Astrocyte (in vitro differentiated cells and primary cell): ENCODE data around the gene CDS2. TPM values are rescaled to one million over a fixed set of nuclear protein-coding genes. Genes with fewer than 3 reads are reported as not detected.

Experiments used
- DNase-seq: peaks from one replicate; pipeline ENCODE4 v3.0.0-alpha.2; 2010; ENCODE audit warnings: low read depth
- FAIRE-seq: peaks from 2 replicates; lab custom pipeline; 2011; peaks lifted over from hg19 to GRCh38; lab: Jason Lieb, UNC
- H2AFZ ChIP-seq: 2 replicates; pipeline ENCODE4 v1.6.0; 2012; ENCODE audit warnings: low read depth, low read length, inconsistent platforms
- H3K27ac ChIP-seq: 2 replicates; pipeline ENCODE4 v1.5.1; 2011; ENCODE audit warnings: low read depth, low read length, inconsistent platforms
- H3K27me3 ChIP-seq: 2 replicates; pipeline ENCODE4 v1.6.0; 2011; ENCODE audit warnings: low read length, inconsistent platforms; ENCODE audit not compliant: insufficient read depth
- H3K36me3 ChIP-seq: 2 replicates; pipeline ENCODE4 v1.5.1; 2011; ENCODE audit warnings: low read length, inconsistent platforms; ENCODE audit not compliant: insufficient read depth
- H3K4me1 ChIP-seq: 2 replicates; pipeline ENCODE4 v1.5.1; 2011; ENCODE audit warnings: low read length, inconsistent platforms; ENCODE audit not compliant: insufficient read depth
- H3K4me2 ChIP-seq: 2 replicates; pipeline ENCODE4 v1.6.0; 2012; ENCODE audit warnings: low read length, inconsistent platforms
- H3K4me3 ChIP-seq: 2 replicates; pipeline ENCODE4 v1.5.1; 2011; ENCODE audit warnings: low read depth, mild to moderate bottlenecking, low read length, inconsistent platforms; ENCODE audit not compliant: insufficient read depth
- H3K79me2 ChIP-seq: 2 replicates; pipeline ENCODE4 v1.6.0; 2012; ENCODE audit warnings: mild to moderate bottlenecking, low read length, inconsistent platforms; ENCODE audit not compliant: insufficient read depth
- H3K9ac ChIP-seq: 2 replicates; pipeline ENCODE4 v1.6.0; 2012; ENCODE audit warnings: mild to moderate bottlenecking, low read length, inconsistent platforms
- H3K9me3 ChIP-seq: 2 replicates; pipeline ENCODE4 v1.5.1; 2012; ENCODE audit warnings: low read depth, mild to moderate bottlenecking, low read length, inconsistent platforms; ENCODE audit not compliant: insufficient read depth
- H4K20me1 ChIP-seq: 2 replicates; pipeline ENCODE4 v1.6.0; 2012; ENCODE audit warnings: low read length, inconsistent platforms; ENCODE audit not compliant: insufficient read depth
- H3K27ac Mint-ChIP-seq: one replicate; pipeline ENCODE4 v1.8.0; 2021; ENCODE audit warnings: mild to moderate bottlenecking, mixed read lengths; ENCODE audit not compliant: unreplicated experiment
- H3K27me3 Mint-ChIP-seq: one replicate; pipeline ENCODE4 v1.8.0; 2021; ENCODE audit warnings: low read depth, mixed read lengths; ENCODE audit not compliant: unreplicated experiment
- H3K36me3 Mint-ChIP-seq: one replicate; pipeline ENCODE4 v1.8.0; 2021; ENCODE audit warnings: low read depth, mixed read lengths; ENCODE audit not compliant: unreplicated experiment
- H3K4me1 Mint-ChIP-seq: one replicate; pipeline ENCODE4 v1.8.0; 2021; ENCODE audit warnings: low read depth, mixed read lengths; ENCODE audit not compliant: unreplicated experiment
- H3K4me3 Mint-ChIP-seq: one replicate; pipeline ENCODE4 v1.8.0; 2021; ENCODE audit warnings: mild to moderate bottlenecking, moderate library complexity, mixed read lengths; ENCODE audit not compliant: unreplicated experiment
- H3K9me3 Mint-ChIP-seq: one replicate; pipeline ENCODE4 v1.8.0; 2021; ENCODE audit warnings: mild to moderate bottlenecking, mixed read lengths; ENCODE audit not compliant: unreplicated experiment
- CTCF ChIP-seq: IDR thresholded peaks from 2 replicates; pipeline ENCODE4 v1.5.1; 2011; ENCODE audit warnings: low read depth, mild to moderate bottlenecking, inconsistent platforms, low read length, moderate library complexity; ENCODE audit not compliant: insufficient read depth
- EZH2 ChIP-seq: IDR thresholded peaks from 2 replicates; pipeline ENCODE4 v1.6.1; 2012; ENCODE audit warnings: mild to moderate bottlenecking, low read length, inconsistent platforms; ENCODE audit not compliant: insufficient read depth
- total RNA-seq: library from RNA; stranded (reverse); gene quantifications from 2 replicates; pipeline ENCODE4 v1.2.1, GENCODE V29; 2021

Gene CDS2
- total RNA-seq, 1 donor from 2014 or later = 53.9 TPM

GRCh38 chr20:5136096-5136495 is 9.3 kb downstream of the CDS2 start:
- Mint-ChIP-seq H3K4me3 (no peak overlapping the region), H3K4me1 (peaks cover 20% of the 10 kb centered on the region), H3K36me3 (peaks cover 4% of the 10 kb centered on the region), H3K27me3 (no peaks in the 10 kb centered on the region), H3K9me3 (no peaks in the 10 kb centered on the region), H3K27ac (peak overlapping the region; percentile 82)
- H4K20me1 ChIP-seq = peaks cover 52% of the 10 kb centered on the region
- H3K27me3 ChIP-seq = no peaks in the 10 kb centered on the region
- H3K9ac ChIP-seq = no peak overlapping the region
- DNase-seq (peak; percentile 19), FAIRE-seq (no peak)
- peaks cover 3% of the 10 kb centered on the region for H3K4me1 ChIP-seq
- no peak overlapping the region for H3K4me3 ChIP-seq
- H3K9me3 ChIP-seq = no peaks in the 10 kb centered on the region
- no peaks in the 10 kb centered on the region for H3K36me3 ChIP-seq
- no peak overlapping the region for H3K27ac ChIP-seq
- H3K79me2 ChIP-seq = peaks cover 72% of the 10 kb centered on the region
- no peak overlapping the region for H2AFZ ChIP-seq
- H3K4me2 ChIP-seq = peak overlapping the region; percentile 23
- TF ChIP-seq CTCF (no peak), EZH2 (no peak)

GRCh38 chr20:5140195-5140594 is 13.4 kb downstream of the CDS2 start:
- H3K4me3 ChIP-seq = no peak overlapping the region
- TF ChIP-seq EZH2 = no peak
- no peak for TF ChIP-seq CTCF
- Mint-ChIP-seq H3K4me1 (peaks cover 27% of the 10 kb centered on the region), H3K4me3 (no peak overlapping the region), H3K27ac (no peak overlapping the region), H3K36me3 (peaks cover 3% of the 10 kb centered on the region), H3K27me3 (no peaks in the 10 kb centered on the region), H3K9me3 (no peaks in the 10 kb centered on the region)
- peaks cover 58% of the 10 kb centered on the region for H3K79me2 ChIP-seq
- no peak for FAIRE-seq
- DNase-seq = no peak
- H4K20me1 ChIP-seq = peaks cover 59% of the 10 kb centered on the region
- H2AFZ ChIP-seq = no peak overlapping the region
- H3K9ac ChIP-seq = no peak overlapping the region
- H3K36me3 ChIP-seq = no peaks in the 10 kb centered on the region
- no peak overlapping the region for H3K27ac ChIP-seq
- no peaks in the 10 kb centered on the region for H3K27me3 ChIP-seq
- peaks cover 3% of the 10 kb centered on the region for H3K4me1 ChIP-seq
- H3K4me2 ChIP-seq = no peak overlapping the region
- H3K9me3 ChIP-seq = no peaks in the 10 kb centered on the region

- Histone ChIP-seq H4K20me1 (peaks cover 56% of the 10 kb centered on the region), H3K36me3 (no peaks in the 10 kb centered on the region), H3K9me3 (no peaks in the 10 kb centered on the region), H2AFZ (no peak overlapping the region), H3K27ac (no peak overlapping the region), H3K4me2 (no peak overlapping the region), H3K79me2 (peaks cover 60% of the 10 kb centered on the region), H3K27me3 (no peaks in the 10 kb centered on the region), H3K4me3 (no peak overlapping the region), H3K4me1 (no peaks in the 10 kb centered on the region), H3K9ac (no peak overlapping the region)
- no peak for TF ChIP-seq EZH2
- TF ChIP-seq CTCF = no peak
- H3K4me1 Mint-ChIP-seq = peaks cover 13% of the 10 kb centered on the region
- H3K36me3 Mint-ChIP-seq = peaks cover 3% of the 10 kb centered on the region
- DNase-seq (peak; percentile 42), FAIRE-seq (no peak)
- H3K27me3 Mint-ChIP-seq = no peaks in the 10 kb centered on the region
- no peak overlapping the region for H3K4me3 Mint-ChIP-seq
- no peak overlapping the region for H3K27ac Mint-ChIP-seq
- H3K9me3 Mint-ChIP-seq = no peaks in the 10 kb centered on the region
These were observed 14.8 kb downstream of the CDS2 start for GRCh38 chr20:5141615-5142014.
